Sigmoid colon (tissue), 4 donors: ENCODE data around the gene CD36.

Experiments
- EP300 ChIP-seq, 4 donors: sonication (generic); formaldehyde crosslinking; IDR thresholded peaks; one replicate each; pipeline ENCODE4 v1.6.1; 2017; ENCODE audit warnings: antibody characterized with exemption in 4 of 4
- POLR2A ChIP-seq, 2 donors: fragments of 450-650 bp; IDR thresholded peaks; one replicate each; pipeline ENCODE4 v1.6.1; 2016; ENCODE audit warnings: antibody characterized with exemption in 2 of 2, mild to moderate bottlenecking in 2 of 2, moderate library complexity in 2 of 2
- POLR2AphosphoS5 ChIP-seq, 4 donors: sonication (generic); formaldehyde crosslinking; IDR thresholded peaks; one replicate each; pipeline ENCODE4 v1.6.1; 2017; ENCODE audit warnings: antibody characterized with exemption in 4 of 4
- TF ChIP-seq, protein P1 (sequence below), 4 experiments: fragments of 450-650 bp in 3 of 4; fragments of 200-600 bp in 1 of 4; IDR thresholded peaks; one replicate each; pipeline ENCODE4 v1.5.1; 2016 to 2019; ENCODE audit warnings: antibody characterized with exemption in 4 of 4, mild to moderate bottlenecking in 3 of 4, moderate library complexity in 2 of 4

DNA sequence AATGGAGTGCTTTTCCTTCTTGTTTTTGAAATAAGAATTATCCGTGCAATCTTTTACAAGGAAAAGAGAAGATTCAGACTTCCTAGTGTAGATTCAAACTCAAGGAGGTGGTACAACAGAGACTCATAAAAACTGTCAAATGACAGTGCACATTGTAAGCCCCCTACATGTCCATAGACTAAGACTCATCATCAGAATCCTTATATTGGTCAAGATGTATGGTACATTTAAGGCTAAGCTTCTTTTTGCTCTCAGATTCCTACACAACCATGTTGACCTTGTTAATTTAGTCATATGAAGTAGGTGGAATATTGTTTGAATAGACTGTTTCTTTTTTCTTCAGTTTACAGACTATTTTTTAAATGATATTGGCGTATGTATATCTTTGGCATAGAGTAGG lies 11.6 kb downstream of the CD36 start:
- no peak for TF ChIP-seq POLR2A (IDR thresholded peaks at IDR 0.05)
- no peak for TF ChIP-seq EP300 (IDR thresholded peaks at IDR 0.05)
- TF ChIP-seq, protein P1, sequence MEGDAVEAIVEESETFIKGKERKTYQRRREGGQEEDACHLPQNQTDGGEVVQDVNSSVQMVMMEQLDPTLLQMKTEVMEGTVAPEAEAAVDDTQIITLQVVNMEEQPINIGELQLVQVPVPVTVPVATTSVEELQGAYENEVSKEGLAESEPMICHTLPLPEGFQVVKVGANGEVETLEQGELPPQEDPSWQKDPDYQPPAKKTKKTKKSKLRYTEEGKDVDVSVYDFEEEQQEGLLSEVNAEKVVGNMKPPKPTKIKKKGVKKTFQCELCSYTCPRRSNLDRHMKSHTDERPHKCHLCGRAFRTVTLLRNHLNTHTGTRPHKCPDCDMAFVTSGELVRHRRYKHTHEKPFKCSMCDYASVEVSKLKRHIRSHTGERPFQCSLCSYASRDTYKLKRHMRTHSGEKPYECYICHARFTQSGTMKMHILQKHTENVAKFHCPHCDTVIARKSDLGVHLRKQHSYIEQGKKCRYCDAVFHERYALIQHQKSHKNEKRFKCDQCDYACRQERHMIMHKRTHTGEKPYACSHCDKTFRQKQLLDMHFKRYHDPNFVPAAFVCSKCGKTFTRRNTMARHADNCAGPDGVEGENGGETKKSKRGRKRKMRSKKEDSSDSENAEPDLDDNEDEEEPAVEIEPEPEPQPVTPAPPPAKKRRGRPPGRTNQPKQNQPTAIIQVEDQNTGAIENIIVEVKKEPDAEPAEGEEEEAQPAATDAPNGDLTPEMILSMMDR (IDR thresholded peaks at IDR 0.05), result no peak
- TF ChIP-seq POLR2AphosphoS5 (IDR thresholded peaks at IDR 0.05), result no peak
